ENCODE data around the gene DES. TPM values are rescaled to one million over a fixed set of nuclear protein-coding genes. Genes with fewer than 3 reads are reported as not detected.

The DES gene
- polyA plus RNA-seq, 1 donor from 2014 or later, result not detected

DNA sequence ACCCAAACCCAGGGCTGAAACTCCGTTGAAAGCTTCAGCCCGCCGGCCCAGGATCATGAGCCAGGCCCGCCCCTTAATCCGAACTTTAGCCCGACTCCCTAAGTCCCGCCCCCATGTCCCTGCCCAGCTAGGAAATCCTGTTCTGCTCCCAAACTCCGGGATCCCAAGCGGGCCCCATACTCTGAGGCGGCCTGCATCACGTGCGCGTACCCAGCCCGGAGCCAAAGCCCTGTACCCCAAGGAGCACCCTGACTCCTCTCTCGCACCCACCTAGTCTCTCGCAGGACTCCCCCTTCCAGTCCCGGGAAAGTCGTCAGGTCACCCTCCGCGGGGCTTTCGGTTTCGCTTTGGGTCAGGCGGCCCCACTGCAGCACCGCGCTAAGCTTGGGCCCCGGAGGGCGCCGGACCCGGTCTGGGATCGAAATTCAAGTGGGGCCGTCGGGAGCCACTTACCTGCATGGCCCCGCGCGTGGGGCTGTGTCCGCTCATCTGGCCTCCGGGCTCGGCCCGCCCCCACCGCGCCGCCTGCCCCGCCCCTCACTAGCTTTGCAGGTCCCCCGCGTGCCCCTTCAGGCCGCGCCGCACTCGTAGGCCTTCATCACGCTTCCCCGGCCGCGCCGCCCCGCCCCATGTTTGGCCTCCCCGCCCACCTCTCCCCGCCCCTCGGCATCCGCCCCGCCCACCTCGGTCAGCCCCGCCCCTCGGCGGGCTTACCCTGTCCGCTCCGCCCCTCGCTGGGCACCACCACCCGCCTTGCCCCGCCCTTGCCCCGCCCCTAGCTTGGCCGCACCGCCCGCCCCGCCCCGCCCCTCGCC, 30.7 kb upstream of the DES start, which contains the start of gene DNPEP:
TSS of gene DNPEP (minus strand) at position 607 of the 815 bp plus-strand sequence. CDS start at position 489, 118 bp downstream.
- H4K20me1 ChIP-seq (ENCODE audit: insufficient read depth), result no peaks in the 10 kb centered on the region
- H3K27me3 ChIP-seq (ENCODE audit: insufficient read depth, low read depth, low read length), result no peaks in the 10 kb centered on the region
- no peaks in the 10 kb centered on the region for H3K79me2 ChIP-seq (replicated peaks; ENCODE audit: insufficient read depth, low read length)
- peaks cover 4% of the 10 kb centered on the region for H3F3A ChIP-seq (ENCODE audit: insufficient read depth, low read length, poor library complexity, severe bottlenecking)
- TF ChIP-seq SMC3 (conservative IDR thresholded peaks at IDR 0.05; ENCODE audit: poor library complexity) (peak; percentile 26), TAF1 (IDR thresholded peaks at IDR 0.05; ENCODE audit: low read depth) (no peak), EP300 (conservative IDR thresholded peaks at IDR 0.05; ENCODE audit: poor library complexity, severe bottlenecking) (no peak), EZH2 (IDR thresholded peaks at IDR 0.05; ENCODE audit: borderline replicate concordance, insufficient read depth, low read length, poor library complexity, severe bottlenecking) (no peak), MXI1 (conservative IDR thresholded peaks at IDR 0.05; ENCODE audit: poor library complexity, severe bottlenecking) (peak; percentile 40), RAD21 (conservative IDR thresholded peaks at IDR 0.05) (no peak), POLR2AphosphoS5 (IDR thresholded peaks at IDR 0.05) (no peak)
- TF ChIP-seq, protein P1, sequence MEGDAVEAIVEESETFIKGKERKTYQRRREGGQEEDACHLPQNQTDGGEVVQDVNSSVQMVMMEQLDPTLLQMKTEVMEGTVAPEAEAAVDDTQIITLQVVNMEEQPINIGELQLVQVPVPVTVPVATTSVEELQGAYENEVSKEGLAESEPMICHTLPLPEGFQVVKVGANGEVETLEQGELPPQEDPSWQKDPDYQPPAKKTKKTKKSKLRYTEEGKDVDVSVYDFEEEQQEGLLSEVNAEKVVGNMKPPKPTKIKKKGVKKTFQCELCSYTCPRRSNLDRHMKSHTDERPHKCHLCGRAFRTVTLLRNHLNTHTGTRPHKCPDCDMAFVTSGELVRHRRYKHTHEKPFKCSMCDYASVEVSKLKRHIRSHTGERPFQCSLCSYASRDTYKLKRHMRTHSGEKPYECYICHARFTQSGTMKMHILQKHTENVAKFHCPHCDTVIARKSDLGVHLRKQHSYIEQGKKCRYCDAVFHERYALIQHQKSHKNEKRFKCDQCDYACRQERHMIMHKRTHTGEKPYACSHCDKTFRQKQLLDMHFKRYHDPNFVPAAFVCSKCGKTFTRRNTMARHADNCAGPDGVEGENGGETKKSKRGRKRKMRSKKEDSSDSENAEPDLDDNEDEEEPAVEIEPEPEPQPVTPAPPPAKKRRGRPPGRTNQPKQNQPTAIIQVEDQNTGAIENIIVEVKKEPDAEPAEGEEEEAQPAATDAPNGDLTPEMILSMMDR (IDR thresholded peaks at IDR 0.05; ENCODE audit: poor library complexity, severe bottlenecking), result no peak
- TF ChIP-seq, protein P2, sequence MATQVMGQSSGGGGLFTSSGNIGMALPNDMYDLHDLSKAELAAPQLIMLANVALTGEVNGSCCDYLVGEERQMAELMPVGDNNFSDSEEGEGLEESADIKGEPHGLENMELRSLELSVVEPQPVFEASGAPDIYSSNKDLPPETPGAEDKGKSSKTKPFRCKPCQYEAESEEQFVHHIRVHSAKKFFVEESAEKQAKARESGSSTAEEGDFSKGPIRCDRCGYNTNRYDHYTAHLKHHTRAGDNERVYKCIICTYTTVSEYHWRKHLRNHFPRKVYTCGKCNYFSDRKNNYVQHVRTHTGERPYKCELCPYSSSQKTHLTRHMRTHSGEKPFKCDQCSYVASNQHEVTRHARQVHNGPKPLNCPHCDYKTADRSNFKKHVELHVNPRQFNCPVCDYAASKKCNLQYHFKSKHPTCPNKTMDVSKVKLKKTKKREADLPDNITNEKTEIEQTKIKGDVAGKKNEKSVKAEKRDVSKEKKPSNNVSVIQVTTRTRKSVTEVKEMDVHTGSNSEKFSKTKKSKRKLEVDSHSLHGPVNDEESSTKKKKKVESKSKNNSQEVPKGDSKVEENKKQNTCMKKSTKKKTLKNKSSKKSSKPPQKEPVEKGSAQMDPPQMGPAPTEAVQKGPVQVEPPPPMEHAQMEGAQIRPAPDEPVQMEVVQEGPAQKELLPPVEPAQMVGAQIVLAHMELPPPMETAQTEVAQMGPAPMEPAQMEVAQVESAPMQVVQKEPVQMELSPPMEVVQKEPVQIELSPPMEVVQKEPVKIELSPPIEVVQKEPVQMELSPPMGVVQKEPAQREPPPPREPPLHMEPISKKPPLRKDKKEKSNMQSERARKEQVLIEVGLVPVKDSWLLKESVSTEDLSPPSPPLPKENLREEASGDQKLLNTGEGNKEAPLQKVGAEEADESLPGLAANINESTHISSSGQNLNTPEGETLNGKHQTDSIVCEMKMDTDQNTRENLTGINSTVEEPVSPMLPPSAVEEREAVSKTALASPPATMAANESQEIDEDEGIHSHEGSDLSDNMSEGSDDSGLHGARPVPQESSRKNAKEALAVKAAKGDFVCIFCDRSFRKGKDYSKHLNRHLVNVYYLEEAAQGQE (IDR thresholded peaks at IDR 0.05; ENCODE audit: borderline replicate concordance), result no peak
- H3K4me2 ChIP-seq (ENCODE audit: low read length), result peak within 1 kb of the TSS; percentile 58
- no peaks in the 10 kb centered on the region for H3K36me3 ChIP-seq (ENCODE audit: insufficient read depth, low read length)
- H3K27ac ChIP-seq (ENCODE audit: low read length), result peak within 1 kb of the TSS; percentile 51
- peak within 1 kb of the TSS; percentile 77 for H3K4me3 ChIP-seq (ENCODE audit: low read length)
- H3K9me3 ChIP-seq (ENCODE audit: low read length), result no peaks in the 10 kb centered on the region
- no peaks in the 10 kb centered on the region for H3K9me2 ChIP-seq (ENCODE audit: insufficient read depth, low read length)
- H3K9ac ChIP-seq (ENCODE audit: low read length), result peak within 1 kb of the TSS; percentile 59
- H2AFZ ChIP-seq (ENCODE audit: low read depth, low read length), result peak within 1 kb of the TSS; percentile 77

DNA sequence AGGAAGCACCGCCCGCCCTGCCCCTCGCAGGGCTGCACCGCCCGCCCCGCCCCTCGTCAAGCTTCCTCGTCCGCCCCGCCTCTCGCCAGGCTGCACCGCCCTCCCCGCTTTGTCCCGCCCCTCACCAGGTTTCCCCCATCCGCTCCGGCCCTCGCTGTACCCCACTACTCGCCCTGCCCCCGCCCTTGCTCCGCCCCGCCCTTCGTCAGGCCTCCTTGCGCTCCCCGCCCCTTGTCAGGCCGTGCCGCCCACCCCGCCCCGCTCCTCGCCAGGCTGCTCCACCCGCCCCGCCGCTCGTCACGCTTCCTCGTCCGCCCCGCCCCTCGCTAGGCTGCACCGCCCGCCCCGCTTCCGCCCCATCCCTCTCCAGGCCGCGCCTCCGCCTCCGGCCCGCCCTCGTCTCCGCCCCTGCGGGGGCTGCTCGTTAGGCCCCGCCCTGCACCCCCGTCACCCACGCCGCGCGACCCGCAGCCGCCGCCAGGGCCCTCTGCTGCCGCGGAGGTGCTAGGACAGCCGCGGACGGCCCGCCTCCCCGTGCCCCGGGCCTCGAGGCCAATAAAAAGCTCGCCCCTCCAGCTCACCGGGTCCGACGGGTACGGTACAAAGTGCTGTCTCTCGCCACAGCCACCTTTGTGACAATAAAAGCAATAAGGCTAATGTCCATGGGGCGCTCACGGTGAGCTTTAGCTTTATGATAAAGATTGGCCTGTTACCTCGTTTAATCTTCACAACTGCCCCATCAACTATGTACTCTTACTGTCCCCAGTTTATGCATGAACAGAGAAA, 29.9 kb upstream of the DES start:
- Histone ChIP-seq H4K20me1 (ENCODE audit: insufficient read depth) (no peaks in the 10 kb centered on the region), H3K4me3 (ENCODE audit: low read length) (peak overlapping the region; percentile 51), H3K79me2 (replicated peaks; ENCODE audit: insufficient read depth, low read length) (no peaks in the 10 kb centered on the region), H3K27me3 (ENCODE audit: insufficient read depth, low read depth, low read length) (no peaks in the 10 kb centered on the region), H3K9me3 (ENCODE audit: low read length) (no peaks in the 10 kb centered on the region), H3F3A (ENCODE audit: insufficient read depth, low read length, poor library complexity, severe bottlenecking) (peaks cover 4% of the 10 kb centered on the region), H3K36me3 (ENCODE audit: insufficient read depth, low read length) (no peaks in the 10 kb centered on the region), H3K9me2 (ENCODE audit: insufficient read depth, low read length) (no peaks in the 10 kb centered on the region), H3K9ac (ENCODE audit: low read length) (peak overlapping the region; percentile 51), H3K27ac (ENCODE audit: low read length) (peak overlapping the region; percentile 51), H2AFZ (ENCODE audit: low read depth, low read length) (peak overlapping the region; percentile 77), H3K4me2 (ENCODE audit: low read length) (no peak overlapping the region)
- TF ChIP-seq EZH2 (IDR thresholded peaks at IDR 0.05; ENCODE audit: borderline replicate concordance, insufficient read depth, low read length, poor library complexity, severe bottlenecking) (no peak), RAD21 (conservative IDR thresholded peaks at IDR 0.05) (peak; percentile 74), EP300 (conservative IDR thresholded peaks at IDR 0.05; ENCODE audit: poor library complexity, severe bottlenecking) (peak; percentile 45), TAF1 (IDR thresholded peaks at IDR 0.05; ENCODE audit: low read depth) (no peak), POLR2AphosphoS5 (IDR thresholded peaks at IDR 0.05) (no peak), MXI1 (conservative IDR thresholded peaks at IDR 0.05; ENCODE audit: poor library complexity, severe bottlenecking) (peak; percentile 57), SMC3 (conservative IDR thresholded peaks at IDR 0.05; ENCODE audit: poor library complexity) (peak; percentile 86)
- TF ChIP-seq, protein P1 (IDR thresholded peaks at IDR 0.05; ENCODE audit: poor library complexity, severe bottlenecking), result peak; percentile 90
- TF ChIP-seq, protein P2 (IDR thresholded peaks at IDR 0.05; ENCODE audit: borderline replicate concordance), result no peak
